ENCODE measurements around the gene COL17A1.

Gene COL17A1

DNA sequence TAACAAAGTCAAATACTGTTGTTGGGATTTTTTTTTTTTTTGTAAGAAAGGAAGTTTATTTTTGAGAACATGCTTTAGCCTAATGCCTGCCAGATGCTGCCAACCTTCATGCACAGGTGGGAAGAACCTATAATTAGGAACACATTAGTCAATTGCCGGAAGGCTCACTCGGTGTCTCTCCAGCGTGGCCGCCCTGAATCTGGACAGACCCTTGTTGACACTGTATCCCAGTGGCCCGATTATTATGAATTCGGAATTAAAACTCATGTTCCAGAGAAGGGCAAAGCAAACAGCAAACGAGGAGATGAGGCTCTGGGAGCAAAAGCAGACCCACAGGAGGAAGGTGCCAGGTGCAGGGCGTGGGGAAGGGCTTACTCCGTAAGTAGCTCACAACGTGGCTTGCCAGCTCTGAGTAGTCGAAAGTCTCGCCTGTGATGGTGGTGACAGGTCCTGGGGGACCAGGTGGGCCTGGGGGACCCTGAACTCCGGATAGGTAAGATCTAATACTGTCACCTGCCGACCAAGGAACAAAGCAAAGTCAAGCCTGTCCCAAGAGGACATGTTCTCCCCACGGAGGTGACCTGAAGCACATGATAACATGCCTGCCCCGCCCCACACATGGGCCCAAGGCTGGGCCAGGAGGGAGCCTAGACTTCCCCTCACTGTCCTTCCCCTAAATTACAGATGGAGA is 48.3 kb downstream of the COL17A1 start:
- Histone ChIP-seq H3K4me2 (ENCODE audit: low read length) (no peak overlapping the region), H2AFZ (no peak overlapping the region), H3K4me3 (ENCODE audit: low read depth, low read length) (no peak overlapping the region), H3K9ac (no peak overlapping the region), H3K79me2 (no peaks in the 10 kb centered on the region), H3K36me3 (ENCODE audit: control insufficient read depth, insufficient read depth, low read length) (no peaks in the 10 kb centered on the region), H3K9me3 (ENCODE audit: control insufficient read depth, low read length) (no peaks in the 10 kb centered on the region), H3K27ac (no peak overlapping the region), H3K27me3 (ENCODE audit: control insufficient read depth, insufficient read depth, low read length) (no peaks in the 10 kb centered on the region), H3K4me1 (no peaks in the 10 kb centered on the region)
- no peak for TF ChIP-seq CTCF (IDR thresholded peaks at IDR 0.05)

DNA sequence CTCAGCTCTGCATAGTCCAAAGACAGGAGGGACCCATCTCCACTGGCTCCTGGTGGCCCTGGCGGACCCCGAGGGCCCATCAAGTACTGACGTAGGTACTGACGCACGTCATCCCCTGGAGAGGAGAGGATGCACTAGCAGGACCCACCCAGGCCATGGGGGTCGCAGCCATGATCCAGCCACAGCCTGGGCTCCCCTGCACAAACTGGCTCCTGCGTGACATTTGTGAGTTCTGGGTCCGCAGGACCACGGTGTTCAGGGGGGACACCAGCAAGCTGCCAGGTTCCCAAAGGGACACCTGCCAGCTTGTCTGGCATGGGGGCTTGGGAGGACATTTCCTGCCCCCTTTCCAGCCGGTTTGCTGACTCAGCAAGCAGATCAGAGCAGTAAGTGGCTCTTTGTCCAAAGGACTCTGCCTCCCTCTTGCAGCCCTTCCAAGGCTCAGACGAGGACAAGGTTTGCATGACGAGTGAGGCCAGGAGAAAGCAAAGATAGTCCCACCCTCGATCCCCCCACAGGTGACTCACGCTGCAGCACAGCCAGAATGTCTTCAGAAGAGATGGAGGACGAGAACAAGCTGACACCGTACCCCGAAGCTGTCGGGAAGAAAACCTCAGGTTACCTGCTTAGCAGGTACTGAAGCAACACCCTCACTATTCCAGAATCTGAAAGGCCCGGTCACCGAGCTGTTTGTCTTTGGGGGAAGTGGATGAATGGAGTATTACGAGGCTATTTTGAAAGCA is 49.0 kb downstream of the COL17A1 start:
- Histone ChIP-seq H3K27me3 (ENCODE audit: control insufficient read depth, insufficient read depth, low read length) (no peaks in the 10 kb centered on the region), H3K4me2 (ENCODE audit: low read length) (no peak overlapping the region), H3K36me3 (ENCODE audit: control insufficient read depth, insufficient read depth, low read length) (no peaks in the 10 kb centered on the region), H3K27ac (no peak overlapping the region), H3K4me3 (ENCODE audit: low read depth, low read length) (no peak overlapping the region), H3K79me2 (no peaks in the 10 kb centered on the region), H2AFZ (no peak overlapping the region), H3K9me3 (ENCODE audit: control insufficient read depth, low read length) (no peaks in the 10 kb centered on the region), H3K4me1 (no peaks in the 10 kb centered on the region), H3K9ac (no peak overlapping the region)
- TF ChIP-seq CTCF (IDR thresholded peaks at IDR 0.05) = no peak

DNA sequence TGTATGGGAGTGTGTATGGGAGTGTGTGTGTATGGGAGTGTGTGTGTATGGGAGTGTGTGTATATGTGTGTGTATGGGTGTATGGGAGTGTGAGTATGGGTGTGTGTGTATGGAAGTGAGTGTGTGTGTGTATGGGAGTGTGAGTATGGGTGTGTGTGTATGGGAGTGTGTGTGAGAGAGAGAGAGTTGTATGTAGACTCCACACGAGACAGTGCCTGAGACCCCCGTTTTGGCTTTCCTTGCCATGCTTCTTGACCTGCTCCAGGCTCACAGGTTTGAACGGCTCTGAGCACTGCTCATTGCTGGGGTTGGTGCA is 49.7 kb downstream of the COL17A1 start:
- H3K27me3 ChIP-seq (ENCODE audit: control insufficient read depth, insufficient read depth, low read length) = no peaks in the 10 kb centered on the region
- H3K4me2 ChIP-seq (ENCODE audit: low read length) = no peak overlapping the region
- no peaks in the 10 kb centered on the region for H3K4me1 ChIP-seq
- no peak overlapping the region for H2AFZ ChIP-seq
- H3K36me3 ChIP-seq (ENCODE audit: control insufficient read depth, insufficient read depth, low read length) = no peaks in the 10 kb centered on the region
- H3K4me3 ChIP-seq (ENCODE audit: low read depth, low read length) = no peak overlapping the region
- H3K9me3 ChIP-seq (ENCODE audit: control insufficient read depth, low read length) = no peaks in the 10 kb centered on the region
- TF ChIP-seq CTCF (IDR thresholded peaks at IDR 0.05) = no peak
- H3K9ac ChIP-seq = no peak overlapping the region
- H3K27ac ChIP-seq = no peak overlapping the region
- H3K79me2 ChIP-seq = no peaks in the 10 kb centered on the region

DNA sequence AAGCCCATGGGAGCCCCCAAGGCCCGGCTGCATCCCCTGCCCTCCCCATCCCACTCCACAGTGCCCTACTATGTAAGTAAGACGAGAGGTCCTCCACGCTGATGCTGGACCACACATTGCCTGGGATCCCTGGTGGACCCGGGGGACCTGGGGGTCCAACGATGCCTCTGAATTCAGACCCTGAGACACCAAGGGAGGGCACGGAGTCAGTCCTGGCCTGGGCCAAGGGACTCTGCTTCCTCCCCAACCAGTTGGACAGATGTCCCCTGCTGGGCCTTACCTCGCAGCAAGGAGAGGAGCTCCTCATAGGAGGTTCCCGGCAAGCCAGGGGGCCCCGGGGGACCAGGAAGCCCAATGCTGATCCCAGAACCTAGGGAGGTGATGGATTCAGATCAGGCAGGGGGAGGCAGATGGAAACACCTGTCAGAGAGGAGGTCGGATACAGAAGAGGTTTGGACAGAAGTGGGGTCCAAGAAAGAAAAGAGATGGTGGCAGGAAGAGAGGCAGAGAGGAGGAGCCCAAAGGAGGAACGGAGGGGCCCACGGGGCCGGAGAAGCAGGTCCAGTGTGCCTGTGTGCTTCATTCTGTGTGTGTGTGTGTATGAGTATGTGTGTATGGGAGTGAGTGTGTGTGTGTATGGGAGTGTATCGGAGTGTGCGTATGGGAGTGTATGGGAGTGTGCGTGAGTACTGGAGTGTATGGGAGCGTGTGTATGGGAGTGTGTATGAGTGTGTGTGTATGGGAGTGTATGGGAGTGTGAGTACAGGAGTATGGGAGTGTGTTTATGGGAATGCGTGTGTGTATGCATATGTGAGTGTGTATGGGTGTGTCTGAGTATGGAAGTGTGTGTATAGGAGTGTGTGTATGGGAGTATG is 50.2 kb downstream of the COL17A1 start:
- H3K79me2 ChIP-seq = no peaks in the 10 kb centered on the region
- H3K9ac ChIP-seq = no peak overlapping the region
- no peak overlapping the region for H2AFZ ChIP-seq
- H3K4me3 ChIP-seq (ENCODE audit: low read depth, low read length) = no peak overlapping the region
- H3K4me2 ChIP-seq (ENCODE audit: low read length) = no peak overlapping the region
- H3K4me1 ChIP-seq = no peaks in the 10 kb centered on the region
- no peak overlapping the region for H3K27ac ChIP-seq
- TF ChIP-seq CTCF (IDR thresholded peaks at IDR 0.05) = no peak
- no peaks in the 10 kb centered on the region for H3K36me3 ChIP-seq (ENCODE audit: control insufficient read depth, insufficient read depth, low read length)
- H3K9me3 ChIP-seq (ENCODE audit: control insufficient read depth, low read length) = no peaks in the 10 kb centered on the region
- no peaks in the 10 kb centered on the region for H3K27me3 ChIP-seq (ENCODE audit: control insufficient read depth, insufficient read depth, low read length)

All from parathyroid adenoma (tissue), 2 donors.